GM18520 (cell line): ENCODE data around the gene SERPINB7.

Experiments used
- ATAC-seq: cut with Tn5 transposase; IDR thresholded peaks from one replicate; pipeline ENCODE4 v1.9.1; 2021; ENCODE audit not compliant: unreplicated experiment

SERPINB7 gene

DNA sequence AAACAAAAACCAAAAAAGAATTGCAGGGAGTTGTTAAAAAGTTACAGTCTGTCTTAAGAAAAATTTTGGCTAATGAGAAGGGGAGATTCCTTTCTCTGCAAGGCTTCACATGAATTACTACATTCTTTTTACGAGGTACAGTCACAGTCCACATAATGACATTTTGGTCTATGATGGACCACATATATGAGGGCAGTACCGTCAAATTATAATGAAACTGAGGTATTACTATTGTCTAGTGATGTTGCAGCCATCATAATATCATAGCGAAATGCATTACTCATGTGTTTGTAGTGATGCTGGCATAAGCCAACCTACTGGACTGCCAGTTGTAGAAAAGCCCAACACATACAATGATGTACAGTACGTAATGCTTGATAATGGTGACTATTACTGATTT lies 12.5 kb downstream of the SERPINB7 start:
- ATAC-seq = no peak

- ATAC-seq = peak; percentile 75
These were observed 13.4 kb downstream of the SERPINB7 start for GRCh38 chr18:63788447-63789096.

GRCh38 chr18:63789327-63789726 lies 14.1 kb downstream of the SERPINB7 start:
- ATAC-seq = no peak

DNA sequence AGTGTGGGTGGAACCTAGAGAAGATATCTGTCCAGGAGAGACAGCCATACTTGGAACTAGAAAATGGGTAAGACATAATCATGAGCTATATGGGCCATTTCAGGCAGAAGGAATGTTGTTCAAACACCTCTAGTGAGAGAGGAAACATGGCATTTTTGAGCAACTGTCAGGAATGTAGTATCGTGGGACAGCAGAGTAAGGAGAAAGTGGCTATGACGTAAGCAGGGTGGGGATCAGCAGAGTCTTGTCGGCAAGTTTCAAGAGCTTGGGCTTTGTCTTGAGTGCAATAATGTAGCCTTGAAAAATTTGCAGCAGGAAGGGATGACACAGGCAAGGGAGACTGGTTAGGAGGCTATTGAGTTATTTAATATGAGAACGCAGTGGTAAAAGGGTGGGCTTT lies 20.4 kb downstream of the SERPINB7 start:
- no peak for ATAC-seq

DNA sequence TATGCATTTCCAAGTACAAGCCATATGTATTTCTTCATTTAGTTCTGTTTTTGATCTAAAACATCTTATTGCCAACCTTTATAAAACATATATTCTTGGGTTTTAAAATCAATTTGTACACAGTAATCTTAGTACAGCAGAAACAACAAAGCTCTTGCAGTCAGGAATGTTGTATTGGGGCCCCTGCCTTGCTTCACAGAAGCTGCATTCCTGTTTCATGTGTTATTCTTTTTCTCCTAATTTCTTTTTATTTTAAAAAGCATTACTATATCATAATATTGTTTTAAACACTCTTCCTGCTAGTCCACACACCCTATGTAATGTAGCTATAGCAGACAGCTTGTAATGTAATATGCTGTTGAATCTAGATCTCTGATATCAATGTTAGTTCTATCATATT lies 24.0 kb downstream of the SERPINB7 start:
- ATAC-seq = no peak

- ATAC-seq = no peak
These were observed 26.1 kb downstream of the SERPINB7 start for GRCh38 chr18:63801343-63801742.

- ATAC-seq = no peak
These were observed 32.9 kb downstream of the SERPINB7 start for GRCh38 chr18:63808125-63808524.

DNA sequence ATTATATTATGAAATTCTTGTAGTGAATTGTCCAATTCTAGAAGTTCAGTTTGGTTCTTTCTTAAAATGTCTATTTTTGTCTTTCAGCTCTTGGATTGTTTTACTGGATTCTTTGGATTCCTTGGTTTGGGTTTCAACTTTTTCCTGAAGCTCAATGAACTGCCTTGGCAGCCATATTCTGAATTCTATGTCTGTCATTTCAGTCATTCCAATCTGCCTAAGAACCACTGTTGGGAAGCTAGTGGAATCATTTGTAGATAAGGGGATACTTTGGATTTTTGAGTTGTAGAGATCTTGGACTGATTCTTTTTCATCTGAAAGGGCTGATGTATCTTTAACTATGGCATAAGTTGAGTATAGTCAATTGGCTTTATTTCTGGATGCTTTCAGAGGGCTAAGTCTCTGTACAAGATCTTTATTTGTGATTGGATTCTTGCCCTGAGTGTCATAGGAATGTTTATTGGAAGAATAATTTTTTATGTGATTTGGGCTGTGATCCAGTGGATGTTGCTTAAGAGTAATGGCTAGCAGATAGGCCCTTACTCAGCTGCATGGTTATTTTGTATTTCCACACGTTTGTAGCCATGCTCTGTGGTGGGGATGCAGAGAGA lies 42.3 kb downstream of the SERPINB7 start:
- no peak for ATAC-seq

- ATAC-seq = no peak
These were observed 43.0 kb downstream of the SERPINB7 start for GRCh38 chr18:63818212-63818611.

DNA sequence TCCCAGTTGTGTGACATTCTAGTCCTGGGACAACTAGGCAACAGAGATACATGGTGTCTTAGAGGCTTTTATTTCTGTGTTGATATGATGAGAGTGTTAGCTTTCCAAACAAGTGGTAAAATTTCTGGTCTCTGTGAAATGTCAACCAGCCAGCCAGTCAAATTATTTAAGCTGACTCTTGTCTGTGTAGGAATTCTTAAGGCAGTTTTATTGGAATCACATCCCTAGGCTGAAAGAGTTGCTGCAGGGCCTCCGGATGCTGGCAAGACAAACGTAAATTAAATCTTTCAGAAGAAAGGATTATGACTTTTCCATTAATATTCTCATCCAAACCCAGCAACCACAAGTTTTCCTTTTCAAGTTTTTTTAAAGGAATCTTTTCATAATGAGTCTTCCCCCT lies 44.6 kb downstream of the SERPINB7 start:
- ATAC-seq = no peak

- no peak for ATAC-seq
These were observed 45.5 kb downstream of the SERPINB7 start for GRCh38 chr18:63820694-63821093.

GRCh38 chr18:63823516-63824219 lies 48.5 kb downstream of the SERPINB7 start:
- ATAC-seq = no peak

GRCh38 chr18:63824220-63824525 lies 49.0 kb downstream of the SERPINB7 start:
- no peak for ATAC-seq

- no peak for ATAC-seq
These were observed 52.9 kb downstream of the SERPINB7 start for GRCh38 chr18:63828120-63828519.

DNA sequence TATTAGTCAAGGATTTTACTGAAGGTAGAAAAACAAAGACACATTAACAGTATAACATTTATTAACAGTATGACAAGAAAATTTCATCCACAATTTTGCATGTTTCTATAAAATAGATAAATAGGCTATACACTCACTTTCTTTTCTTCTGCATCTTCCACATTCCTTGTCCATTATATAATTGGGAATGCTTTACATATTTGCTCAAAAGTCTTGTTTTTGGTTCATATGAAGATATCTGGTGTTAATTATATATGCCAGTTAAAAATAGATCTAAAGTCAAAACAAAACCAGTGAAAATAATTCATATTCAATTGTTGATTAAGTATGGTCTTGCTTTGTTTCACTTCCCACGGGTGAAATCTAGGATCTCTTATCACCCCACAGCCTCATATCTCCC lies 53.4 kb downstream of the SERPINB7 start:
- no peak for ATAC-seq

- ATAC-seq = no peak
These were observed 54.7 kb downstream of the SERPINB7 start for GRCh38 chr18:63829886-63830285.

GRCh38 chr18:63831080-63831788 lies 56.0 kb downstream of the SERPINB7 start:
- ATAC-seq = peak; percentile 81

DNA sequence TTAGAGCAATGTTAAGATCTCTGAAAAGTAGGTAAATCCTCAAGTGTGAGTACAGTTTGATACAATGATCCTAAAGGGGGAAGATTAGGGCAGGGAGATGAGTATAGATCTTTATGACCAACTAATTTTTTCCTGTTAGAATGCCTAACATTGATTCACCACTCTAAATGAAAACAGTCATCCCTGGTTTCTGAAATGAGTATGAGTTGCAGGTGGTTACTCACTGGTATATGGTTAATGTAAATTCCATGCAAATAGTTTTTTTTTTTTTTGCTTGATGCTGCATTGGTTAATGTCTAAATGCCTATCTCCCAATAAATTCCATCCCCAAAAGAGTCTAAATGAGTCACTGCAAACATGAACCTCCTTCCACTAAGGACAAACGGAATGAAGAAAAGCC lies 57.3 kb downstream of the SERPINB7 start:
- peak; percentile 88 for ATAC-seq

DNA sequence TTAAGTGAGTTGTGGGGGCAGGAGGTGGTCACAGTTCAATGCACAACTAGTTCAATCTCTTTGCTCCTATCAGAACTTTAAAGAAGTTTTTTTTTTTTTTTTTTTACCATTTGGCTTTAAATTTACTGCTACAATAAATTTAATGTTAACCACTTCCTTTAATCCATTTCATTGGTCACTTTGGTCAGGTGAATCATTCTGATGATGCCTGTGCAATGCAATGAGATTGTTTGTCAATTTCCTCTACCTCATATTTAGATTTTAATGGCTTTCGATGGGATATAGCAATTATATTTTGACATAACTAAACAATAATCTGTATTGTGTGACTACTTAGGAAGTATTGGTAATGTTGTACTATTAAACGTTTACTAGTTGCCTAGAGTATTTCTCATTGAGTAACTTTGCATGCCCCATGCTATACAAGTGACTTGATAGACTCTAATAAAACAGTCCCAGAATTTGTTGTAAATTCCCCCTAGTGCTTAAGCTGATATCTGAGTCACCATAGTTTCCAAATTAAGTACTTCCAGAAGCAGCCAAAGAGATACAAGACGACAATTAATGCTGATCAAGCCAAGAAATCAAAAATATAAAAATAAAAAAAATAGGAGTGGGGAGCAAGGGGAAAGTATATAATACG lies 59.4 kb downstream of the SERPINB7 start:
- no peak for ATAC-seq

DNA sequence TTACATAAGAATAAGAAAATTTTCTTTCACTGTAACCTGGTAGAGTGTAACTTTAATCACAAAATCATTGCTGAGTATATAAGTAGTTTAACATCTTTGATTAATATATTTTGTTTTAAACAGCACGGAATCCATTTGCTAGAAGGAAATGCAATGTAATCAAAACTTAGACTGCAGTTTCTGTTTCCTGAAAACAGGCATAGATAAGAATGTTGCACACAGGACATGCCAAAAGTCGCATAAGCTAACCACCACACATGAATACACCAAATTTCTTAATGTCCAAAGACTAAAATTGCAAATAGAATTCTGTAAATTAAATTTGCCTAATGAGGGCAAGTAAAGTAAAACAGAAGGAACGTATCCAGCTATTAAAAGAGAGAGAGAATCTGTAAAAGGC lies 61.2 kb downstream of the SERPINB7 start:
- no peak for ATAC-seq

GRCh38 chr18:63837590-63837989 lies 62.4 kb downstream of the SERPINB7 start:
- no peak for ATAC-seq
